Keratinocyte (primary cell): ENCODE data around the gene IGFBP7. TPM values are rescaled to one million over a fixed set of nuclear protein-coding genes. Genes with fewer than 3 reads are reported as not detected.

ENCODE experiments used
- DNase-seq: peaks from one replicate; pipeline ENCODE4 v3.0.0-alpha.2; 2011; ENCODE audit warnings: low read depth, missing footprints, low spot score
- FAIRE-seq: peaks from 2 replicates; lab custom pipeline; 2011; peaks lifted over from hg19 to GRCh38; lab: Jason Lieb, UNC
- H2AFZ ChIP-seq: 2 replicates; pipeline ENCODE4 v1.6.0; 2012; ENCODE audit warnings: low read length, control low read depth, inconsistent platforms; ENCODE audit not compliant: control insufficient read depth
- H3K27ac ChIP-seq: 2 replicates; pipeline ENCODE4 v1.5.1; 2011; ENCODE audit warnings: low read length; ENCODE audit not compliant: control insufficient read depth, insufficient read depth
- H3K27me3 ChIP-seq: 3 replicates; pipeline ENCODE4 v1.6.0; 2011; ENCODE audit warnings: low read length; ENCODE audit not compliant: control insufficient read depth, insufficient read depth; ENCODE audit errors: extremely low read depth
- H3K36me3 ChIP-seq, 2 experiments: 2 replicates in 1 of 2; 3 replicates in 1 of 2; pipeline ENCODE4 v1.5.1; 2011; ENCODE audit warnings: low read length in 2 of 2, mild to moderate bottlenecking in 1 of 2; ENCODE audit not compliant: control insufficient read depth in 2 of 2, insufficient read depth in 2 of 2; ENCODE audit errors: extremely low read depth in 1 of 2
- H3K4me1 ChIP-seq: 3 replicates; pipeline ENCODE4 v1.5.1; 2011; ENCODE audit warnings: low read length; ENCODE audit not compliant: control insufficient read depth, insufficient read depth; ENCODE audit errors: extremely low read depth
- H3K4me2 ChIP-seq: 3 replicates; pipeline ENCODE4 v1.6.0; 2011; ENCODE audit warnings: low read depth, low read length; ENCODE audit not compliant: control insufficient read depth, insufficient read depth; ENCODE audit errors: extremely low read depth
- H3K4me3 ChIP-seq, 3 experiments: fragments of 200-600 bp in 1 of 3; sonication (generic) in 1 of 3; 2 replicates in 2 of 3; 3 replicates in 1 of 3; pipeline ENCODE4 v1.5.1; 2011 to 2016; ENCODE audit warnings: low read length in 3 of 3, mild to moderate bottlenecking in 3 of 3, control low read depth in 2 of 3, inconsistent platforms in 1 of 3, low read depth in 1 of 3, mixed read lengths in 1 of 3, mixed run types in 1 of 3, moderate library complexity in 1 of 3; ENCODE audit not compliant: control insufficient read depth in 2 of 3, insufficient read depth in 2 of 3; ENCODE audit errors: extremely low read depth in 1 of 3
- H3K79me2 ChIP-seq: 2 replicates; pipeline ENCODE4 v1.6.0; 2012; ENCODE audit warnings: low read length; ENCODE audit not compliant: control insufficient read depth, insufficient read depth
- H3K9ac ChIP-seq: 3 replicates; pipeline ENCODE4 v1.6.0; 2011; ENCODE audit warnings: low read length; ENCODE audit not compliant: control insufficient read depth, insufficient read depth; ENCODE audit errors: extremely low read depth
- H3K9me1 ChIP-seq: 3 replicates; pipeline ENCODE4 v1.6.0; 2011; ENCODE audit warnings: low read length; ENCODE audit not compliant: control insufficient read depth, insufficient read depth; ENCODE audit errors: extremely low read depth
- H3K9me3 ChIP-seq: 2 replicates; pipeline ENCODE4 v1.5.1; 2012; ENCODE audit warnings: low read depth, low read length; ENCODE audit not compliant: control insufficient read depth
- H4K20me1 ChIP-seq: 3 replicates; pipeline ENCODE4 v1.6.0; 2011; ENCODE audit warnings: low read length; ENCODE audit not compliant: control insufficient read depth, insufficient read depth; ENCODE audit errors: extremely low read depth
- EZH2 ChIP-seq: IDR thresholded peaks from one replicate; pipeline ENCODE4 v1.6.1; 2012; ENCODE audit warnings: inconsistent platforms, mild to moderate bottlenecking, low read length, moderate library complexity
- dilution Hi-C: fragments of 300-500 bp; cut with MboI; formaldehyde crosslinking; loops from one replicate; pipeline ENCODE4 v1.7.0; 2020; ENCODE audit warnings: low sequenced_read_pairs; ENCODE audit not compliant: extremely low pct_ligation_motif_present
- polyA plus RNA-seq, 5 experiments: library from polyadenylated mRNA; depleted of rRNA in 3 of 5; stranded (reverse) in 3 of 5; stranded (forward) in 1 of 5; unstranded in 1 of 5; fragments of >200 nt; gene quantifications; 1 replicate in 1 of 5; 2 replicates in 3 of 5; 3 replicates in 1 of 5; pipeline versions ENCODE4 v1.2.1 to v1.2.3, GENCODE V29; 2011 to 2012; ENCODE audit warnings: missing spikeins in 2 of 5, low read depth in 1 of 5, low replicate concordance in 1 of 5
- TF ChIP-seq, protein P1 (sequence below), 3 experiments: IDR thresholded peaks in 1 of 3; conservative IDR thresholded peaks in 1 of 3; optimal IDR thresholded peaks in 1 of 3; 2 replicates in 2 of 3; 3 replicates in 1 of 3; pipeline versions ENCODE3 to v1.5.1; 2011; ENCODE audit warnings: low read length in 3 of 3, mild to moderate bottlenecking in 3 of 3, moderate library complexity in 2 of 3, control low read depth in 1 of 3, inconsistent platforms in 1 of 3; ENCODE audit not compliant: insufficient read depth in 2 of 3; ENCODE audit errors: extremely low read depth in 1 of 3

Gene IGFBP7
- polyA plus RNA-seq, 1 donor (not counting 4 experiments of a cell fraction or from before 2014, with no cell fraction given), result 413 TPM

DNA sequence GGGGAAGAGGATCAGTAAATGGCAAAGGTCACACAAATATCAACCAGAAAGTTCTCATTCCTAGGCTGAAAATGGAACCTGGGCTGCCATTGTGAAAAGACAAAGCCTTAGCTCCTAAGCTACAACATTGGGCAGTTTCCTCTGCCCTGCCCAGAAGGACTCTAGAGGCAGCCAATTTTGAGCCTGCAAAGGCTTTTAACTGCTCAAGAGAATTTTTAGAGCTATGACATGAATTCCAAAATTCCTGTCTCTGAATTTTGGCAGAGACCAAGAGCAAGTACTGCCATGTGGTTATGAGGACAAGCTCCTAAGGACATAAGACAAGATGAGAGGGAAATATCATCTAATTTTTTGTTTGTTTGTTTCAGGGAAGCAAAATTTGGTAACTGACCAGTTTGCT lies 29.6 kb upstream of the IGFBP7 start:
- Histone ChIP-seq H4K20me1 (no peaks in the 10 kb centered on the region), H3K4me2 (no peak overlapping the region), H3K9me3 (no peaks in the 10 kb centered on the region), H3K9ac (no peak overlapping the region), H3K4me3 (no peak overlapping the region), H3K4me1 (peaks cover 17% of the 10 kb centered on the region), H3K79me2 (no peaks in the 10 kb centered on the region), H3K27ac (no peak overlapping the region), H3K27me3 (no peaks in the 10 kb centered on the region), H2AFZ (no peak overlapping the region), H3K36me3 (no peaks in the 10 kb centered on the region), H3K9me1 (no peaks in the 10 kb centered on the region)
- dilution Hi-C loops, result no loop called here
- TF ChIP-seq EZH2, result no peak
- TF ChIP-seq, protein P1, sequence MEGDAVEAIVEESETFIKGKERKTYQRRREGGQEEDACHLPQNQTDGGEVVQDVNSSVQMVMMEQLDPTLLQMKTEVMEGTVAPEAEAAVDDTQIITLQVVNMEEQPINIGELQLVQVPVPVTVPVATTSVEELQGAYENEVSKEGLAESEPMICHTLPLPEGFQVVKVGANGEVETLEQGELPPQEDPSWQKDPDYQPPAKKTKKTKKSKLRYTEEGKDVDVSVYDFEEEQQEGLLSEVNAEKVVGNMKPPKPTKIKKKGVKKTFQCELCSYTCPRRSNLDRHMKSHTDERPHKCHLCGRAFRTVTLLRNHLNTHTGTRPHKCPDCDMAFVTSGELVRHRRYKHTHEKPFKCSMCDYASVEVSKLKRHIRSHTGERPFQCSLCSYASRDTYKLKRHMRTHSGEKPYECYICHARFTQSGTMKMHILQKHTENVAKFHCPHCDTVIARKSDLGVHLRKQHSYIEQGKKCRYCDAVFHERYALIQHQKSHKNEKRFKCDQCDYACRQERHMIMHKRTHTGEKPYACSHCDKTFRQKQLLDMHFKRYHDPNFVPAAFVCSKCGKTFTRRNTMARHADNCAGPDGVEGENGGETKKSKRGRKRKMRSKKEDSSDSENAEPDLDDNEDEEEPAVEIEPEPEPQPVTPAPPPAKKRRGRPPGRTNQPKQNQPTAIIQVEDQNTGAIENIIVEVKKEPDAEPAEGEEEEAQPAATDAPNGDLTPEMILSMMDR (optimal IDR thresholded peaks at IDR 0.05 in 1 of 3, IDR thresholded peaks at IDR 0.05 in 1 of 3, conservative IDR thresholded peaks at IDR 0.05 in 1 of 3; ENCODE audit: extremely low read depth in 1 of 3, insufficient read depth in 2 of 3, low read length in 3 of 3), result no peak
- DNase-seq, result no peak
- FAIRE-seq, result no peak

DNA sequence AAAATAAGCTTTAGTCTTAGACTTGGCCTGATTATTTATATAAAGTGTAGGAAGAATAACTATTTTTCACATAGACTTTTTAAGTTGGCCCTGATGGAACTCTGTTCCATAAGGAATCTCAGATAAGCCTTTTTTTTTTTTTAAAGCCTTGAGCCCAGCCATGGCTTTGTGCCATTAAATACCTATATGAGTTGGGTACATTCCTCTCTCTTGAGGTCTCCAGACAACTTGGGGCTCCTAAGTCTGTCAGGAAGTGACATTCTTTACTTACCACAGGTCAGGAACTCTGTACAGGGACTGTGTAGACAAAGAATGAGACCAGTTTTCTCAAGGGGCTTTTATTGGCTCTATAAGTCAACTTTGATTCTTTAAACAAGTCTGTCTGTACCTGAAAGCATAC lies 27.1 kb upstream of the IGFBP7 start:
- no peak for DNase-seq
- Histone ChIP-seq H3K9me1 (no peaks in the 10 kb centered on the region), H3K27me3 (no peaks in the 10 kb centered on the region), H3K79me2 (no peaks in the 10 kb centered on the region), H3K27ac (no peak overlapping the region), H4K20me1 (no peaks in the 10 kb centered on the region), H3K4me1 (peaks cover 22% of the 10 kb centered on the region), H2AFZ (no peak overlapping the region), H3K9me3 (no peaks in the 10 kb centered on the region), H3K4me3 (no peak overlapping the region), H3K36me3 (no peaks in the 10 kb centered on the region), H3K4me2 (no peak overlapping the region), H3K9ac (no peak overlapping the region)
- TF ChIP-seq EZH2, result no peak
- TF ChIP-seq, protein P1 (optimal IDR thresholded peaks at IDR 0.05 in 1 of 3, IDR thresholded peaks at IDR 0.05 in 1 of 3, conservative IDR thresholded peaks at IDR 0.05 in 1 of 3; ENCODE audit: extremely low read depth in 1 of 3, insufficient read depth in 2 of 3, low read length in 3 of 3), result no peak
- dilution Hi-C loops, result no loop called here
- FAIRE-seq, result no peak
